Measurements from ENCODE around the gene THOC6.

THOC6 gene

DNA sequence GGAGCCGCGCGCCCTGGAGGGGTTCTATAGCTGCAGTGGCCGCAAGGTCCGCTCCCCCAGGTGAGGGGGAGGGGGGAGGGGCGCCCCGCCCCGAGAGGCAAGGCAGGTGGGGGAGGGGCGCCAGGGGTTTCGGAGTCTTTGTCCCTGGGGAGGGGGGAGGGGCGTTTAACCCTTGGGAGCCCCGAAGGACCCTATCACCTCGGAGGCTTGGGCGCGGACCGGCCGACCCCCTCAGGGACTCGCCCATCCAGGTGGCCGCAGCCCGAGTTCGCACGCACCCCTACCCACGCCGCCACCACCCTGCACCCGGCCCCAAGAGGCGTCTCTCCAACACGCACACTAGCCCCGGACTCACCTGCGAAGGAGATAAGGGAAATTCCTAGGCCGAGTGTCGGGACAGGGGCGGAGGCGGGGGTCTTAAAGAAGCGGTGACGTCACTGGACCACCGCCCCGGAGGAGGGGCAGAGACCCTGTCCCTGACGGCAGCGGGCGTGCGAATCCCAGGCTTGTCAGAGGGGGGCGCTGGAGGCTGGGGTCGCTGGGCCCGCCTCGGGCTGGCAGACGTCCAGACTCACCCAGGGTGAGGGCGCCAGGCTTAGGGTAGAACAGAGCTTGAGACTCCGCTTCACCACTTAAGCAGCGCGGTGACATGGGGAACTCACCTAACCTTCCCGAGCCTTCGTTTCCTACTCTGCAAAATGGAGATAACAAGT, 5.9 kb upstream of the THOC6 start, which contains the start of gene CLDN6:
TSS of gene CLDN6 (minus strand) at position 390 of the 713 bp plus-strand sequence. CDS start 2,162 bp downstream, outside the sequence.
- peak; percentile 12 for DNase-seq

GRCh38 chr16:3019594-3020246, 4.1 kb upstream of the THOC6 start:
- no peak for DNase-seq

DNA sequence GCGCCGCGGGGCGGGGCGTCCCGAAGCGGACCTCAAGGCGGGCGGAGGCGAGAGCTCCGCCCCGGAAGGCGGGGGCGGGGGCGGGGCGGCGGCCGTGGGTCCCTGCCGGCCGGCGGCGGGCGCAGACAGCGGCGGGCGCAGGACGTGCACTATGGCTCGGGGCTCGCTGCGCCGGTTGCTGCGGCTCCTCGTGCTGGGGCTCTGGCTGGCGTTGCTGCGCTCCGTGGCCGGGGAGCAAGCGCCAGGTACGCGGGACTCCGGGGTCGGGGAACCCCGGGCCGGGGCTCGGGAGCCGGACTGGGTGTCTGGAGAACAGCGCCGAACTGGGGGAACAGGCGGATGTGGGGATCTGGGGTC, 3.6 kb upstream of the THOC6 start, which contains the start of gene TNFRSF12A:
TSS of gene TNFRSF12A (plus strand) at position 122 of the 357 bp plus-strand sequence. CDS start at position 152, 30 bp downstream.
- peak; percentile 11 for DNase-seq

- no peak for DNase-seq
Observed at GRCh38 chr16:3020604-3021448, 3.0 kb upstream of the THOC6 start.

- peak; percentile 16 for DNase-seq
Observed at GRCh38 chr16:3021449-3022207, 2.2 kb upstream of the THOC6 start.

- no peak for DNase-seq
Observed at GRCh38 chr16:3022208-3022683, 1.6 kb upstream of the THOC6 start.

- no peak for DNase-seq
Observed at GRCh38 chr16:3022684-3023414, 986 bp upstream of the THOC6 start.

DNA sequence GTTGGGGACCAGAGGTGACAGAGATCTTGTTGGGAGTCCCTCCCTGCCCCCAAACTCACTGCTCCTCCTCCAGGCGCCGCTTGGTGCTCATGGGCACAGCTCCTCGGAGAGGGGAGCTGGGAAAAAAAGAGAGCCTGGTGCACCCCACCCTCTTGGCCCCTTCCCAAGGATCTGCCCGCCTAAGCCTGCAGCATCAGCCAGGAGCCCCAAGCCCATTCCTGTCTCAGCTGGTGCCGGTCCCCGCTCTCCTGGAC, 493 bp upstream of the THOC6 start:
- no peak for DNase-seq

DNA sequence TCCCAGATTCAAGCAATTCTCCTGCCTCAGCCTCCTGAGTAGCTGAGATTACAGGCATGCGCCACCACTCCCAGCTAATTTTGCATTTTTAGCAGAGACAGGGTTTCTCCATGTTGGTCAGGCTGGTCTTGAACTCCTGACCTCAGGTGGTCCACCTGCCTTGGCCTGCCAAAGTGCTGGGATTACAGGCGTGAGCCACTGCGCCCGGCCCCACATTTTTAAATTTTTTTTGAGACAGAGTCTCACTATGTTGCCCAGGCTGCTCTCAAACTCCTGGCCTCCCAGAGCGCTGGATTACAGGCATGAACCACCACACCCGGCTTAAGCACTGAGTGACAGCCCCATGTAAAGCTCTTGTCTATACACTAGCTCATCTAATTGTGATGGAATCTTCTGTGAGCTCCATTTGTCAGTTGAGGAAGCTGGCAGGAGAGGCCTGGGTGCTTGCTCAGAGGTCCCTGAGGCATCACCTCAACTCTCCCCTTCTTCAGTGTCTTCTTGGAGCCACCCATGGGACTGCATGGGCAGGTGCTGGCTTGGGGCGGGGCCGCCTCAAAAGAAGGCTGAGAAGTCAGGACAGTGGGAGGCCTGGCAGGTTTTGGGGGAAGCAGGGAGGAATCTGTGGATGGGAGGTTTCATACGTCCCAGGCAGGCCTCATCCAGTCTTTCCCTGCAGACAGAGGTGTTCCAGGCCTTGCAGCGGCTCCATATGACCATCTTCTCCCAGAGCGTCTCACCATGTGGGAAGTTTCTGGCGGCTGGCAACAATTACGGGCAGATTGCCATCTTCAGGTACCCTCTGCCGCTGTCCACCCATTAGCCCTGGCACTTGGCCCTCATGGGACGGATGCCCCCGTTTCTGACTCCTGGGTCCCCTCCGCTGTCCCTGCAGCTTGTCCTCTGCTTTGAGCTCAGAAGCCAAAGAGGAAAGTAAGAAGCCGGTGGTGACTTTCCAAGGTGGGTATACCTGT, 1.5 kb downstream of the THOC6 start:
- DNase-seq = no peak

DNA sequence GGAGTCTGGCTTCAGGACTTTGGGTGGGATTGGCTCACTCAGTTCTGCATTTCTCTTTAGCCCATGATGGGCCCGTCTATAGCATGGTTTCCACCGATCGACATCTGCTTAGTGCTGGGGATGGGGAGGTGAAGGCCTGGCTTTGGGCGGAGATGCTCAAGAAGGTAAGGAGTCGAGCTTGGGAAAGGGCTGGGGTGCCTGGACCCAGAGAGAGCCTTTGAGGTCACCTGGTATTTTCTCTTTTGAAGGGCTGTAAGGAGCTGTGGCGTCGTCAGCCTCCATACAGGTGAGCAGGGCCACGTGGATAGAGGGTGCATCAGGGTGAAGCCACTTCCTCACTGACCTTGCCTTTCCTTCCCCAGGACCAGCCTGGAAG, 2.2 kb downstream of the THOC6 start:
- no peak for DNase-seq

DNA sequence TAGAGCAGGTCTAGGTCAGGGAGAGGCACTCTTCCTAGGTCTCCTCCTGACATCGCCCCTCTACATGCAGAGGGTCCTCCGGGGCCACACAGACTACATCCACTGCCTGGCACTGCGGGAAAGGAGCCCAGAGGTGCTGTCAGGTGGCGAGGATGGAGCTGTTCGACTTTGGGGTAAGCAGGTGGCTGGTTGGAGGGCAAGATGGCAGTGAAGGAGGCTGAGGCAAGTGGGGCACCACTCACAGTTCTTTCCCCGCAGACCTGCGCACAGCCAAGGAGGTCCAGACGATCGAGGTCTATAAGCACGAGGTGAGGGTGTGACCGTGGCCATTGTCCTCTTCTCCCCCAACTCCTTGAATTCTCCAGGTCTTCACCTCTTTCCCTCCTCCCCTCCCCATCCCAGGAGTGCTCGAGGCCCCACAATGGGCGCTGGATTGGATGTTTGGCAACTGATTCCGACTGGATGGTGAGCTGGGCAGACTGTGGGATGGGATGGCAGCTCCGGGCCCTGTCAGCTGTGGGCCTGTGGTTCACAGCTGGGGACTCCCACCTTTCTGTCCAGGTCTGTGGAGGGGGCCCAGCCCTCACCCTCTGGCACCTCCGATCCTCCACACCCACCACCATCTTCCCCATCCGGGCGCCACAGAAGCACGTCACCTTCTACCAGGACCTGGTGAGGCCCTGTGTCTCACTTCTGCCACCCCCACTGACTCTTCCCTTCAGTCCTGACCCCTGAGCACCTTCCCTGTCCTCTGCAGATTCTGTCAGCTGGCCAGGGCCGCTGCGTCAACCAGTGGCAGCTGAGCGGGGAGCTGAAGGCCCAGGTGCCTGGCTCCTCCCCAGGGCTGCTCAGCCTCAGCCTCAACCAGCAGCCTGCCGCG, 3.0 kb downstream of the THOC6 start:
- DNase-seq = no peak

DNA sequence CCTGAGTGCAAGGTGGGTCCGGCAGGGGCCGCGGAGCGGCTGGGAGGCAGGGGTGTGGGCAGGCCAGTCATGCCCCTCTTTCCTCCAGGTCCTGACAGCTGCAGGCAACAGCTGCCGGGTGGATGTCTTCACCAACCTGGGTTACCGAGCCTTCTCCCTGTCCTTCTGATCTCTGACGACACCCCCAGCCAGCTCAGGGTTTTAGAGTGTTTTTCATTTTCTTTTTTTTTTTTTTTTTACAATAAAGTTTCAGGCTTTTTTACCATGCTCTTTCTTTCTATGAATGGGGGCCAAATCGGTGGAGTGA, 3.6 kb downstream of the THOC6 start:
- DNase-seq = no peak

- peak; percentile 75 for DNase-seq
Observed at GRCh38 chr16:3027983-3028715, 4.3 kb downstream of the THOC6 start.

GRCh38 chr16:3028716-3029319, 5.0 kb downstream of the THOC6 start:
- no peak for DNase-seq

GRCh38 chr16:3029491-3030221, 5.8 kb downstream of the THOC6 start:
- no peak for DNase-seq

DNA sequence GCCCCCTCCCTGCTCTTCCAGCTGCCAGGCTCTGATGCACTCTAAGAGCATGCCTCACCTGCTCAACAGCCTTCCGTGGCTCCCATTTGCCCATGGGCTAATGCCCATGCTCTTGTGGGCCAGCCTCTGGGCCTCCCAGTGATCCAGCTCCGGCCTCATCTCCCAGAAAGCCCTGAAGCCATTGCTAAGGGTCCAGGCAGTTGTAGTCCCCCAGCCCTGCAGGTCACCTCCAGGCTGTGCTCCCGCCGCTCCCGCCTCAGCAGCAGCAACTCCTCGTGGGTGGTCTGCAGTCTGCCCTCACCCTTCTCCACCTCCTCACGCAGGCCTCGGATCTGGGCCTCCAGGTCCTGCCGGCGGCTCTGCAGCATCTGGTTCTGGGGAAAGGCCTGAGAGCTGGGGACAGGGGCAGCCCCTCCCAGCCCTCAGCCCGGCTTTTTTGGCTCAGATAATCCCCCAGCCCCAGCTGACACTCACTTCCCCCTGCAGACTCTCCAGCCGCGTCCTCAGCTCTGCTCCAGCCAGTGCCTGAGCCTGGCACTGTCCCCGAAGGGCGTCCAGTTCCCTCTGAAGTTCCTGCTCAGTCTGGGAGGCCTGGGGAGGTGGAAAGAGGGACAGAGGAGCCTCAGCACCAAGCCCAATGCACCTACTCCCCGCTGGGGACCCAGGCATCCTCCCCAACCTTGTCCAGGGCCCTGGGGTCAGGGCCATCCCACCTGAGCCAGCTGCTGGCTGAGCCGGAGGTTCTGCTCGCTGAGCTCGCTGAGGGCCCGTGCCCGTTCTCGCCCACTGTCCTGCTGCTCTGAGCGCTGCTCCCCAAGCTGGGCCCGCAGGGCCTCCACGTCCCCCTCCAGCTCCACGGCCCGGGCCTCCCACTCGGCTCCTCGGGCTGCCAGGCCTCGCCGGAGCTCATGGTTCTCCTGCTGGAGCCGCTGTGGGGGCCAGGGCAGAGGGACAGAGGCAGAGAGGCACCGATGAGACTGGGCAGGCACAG, 6.7 kb downstream of the THOC6 start:
- DNase-seq = no peak

DNA sequence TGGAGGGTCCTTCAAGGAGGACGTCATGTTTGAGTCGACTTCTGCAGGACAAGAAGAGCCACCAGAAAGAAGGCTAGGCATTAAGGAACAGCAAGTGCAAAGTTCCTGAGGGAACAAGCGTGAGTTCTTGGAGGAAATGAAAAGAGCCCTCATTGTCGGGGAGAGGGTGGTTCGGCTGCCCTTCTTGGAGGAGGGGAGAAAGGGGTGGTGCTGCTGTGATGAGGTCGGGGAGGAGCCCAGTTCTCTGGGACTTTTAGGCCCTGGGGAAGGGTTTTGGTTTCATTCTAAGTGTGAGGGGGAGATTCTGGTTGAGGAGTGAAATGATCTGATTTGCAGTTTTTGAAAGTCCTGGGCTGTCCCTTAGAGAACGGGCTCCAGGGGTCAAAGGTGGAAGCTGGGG, 8.8 kb downstream of the THOC6 start:
- no peak for DNase-seq
